Kidney tubule cell (primary cell): ENCODE data around the gene ENTHD1.

ENCODE experiments used
- DNase-seq: peaks from one replicate; pipeline ENCODE4 v3.0.0-alpha.2; 2018; ENCODE audit warnings: low spot score

The ENTHD1 gene

DNA sequence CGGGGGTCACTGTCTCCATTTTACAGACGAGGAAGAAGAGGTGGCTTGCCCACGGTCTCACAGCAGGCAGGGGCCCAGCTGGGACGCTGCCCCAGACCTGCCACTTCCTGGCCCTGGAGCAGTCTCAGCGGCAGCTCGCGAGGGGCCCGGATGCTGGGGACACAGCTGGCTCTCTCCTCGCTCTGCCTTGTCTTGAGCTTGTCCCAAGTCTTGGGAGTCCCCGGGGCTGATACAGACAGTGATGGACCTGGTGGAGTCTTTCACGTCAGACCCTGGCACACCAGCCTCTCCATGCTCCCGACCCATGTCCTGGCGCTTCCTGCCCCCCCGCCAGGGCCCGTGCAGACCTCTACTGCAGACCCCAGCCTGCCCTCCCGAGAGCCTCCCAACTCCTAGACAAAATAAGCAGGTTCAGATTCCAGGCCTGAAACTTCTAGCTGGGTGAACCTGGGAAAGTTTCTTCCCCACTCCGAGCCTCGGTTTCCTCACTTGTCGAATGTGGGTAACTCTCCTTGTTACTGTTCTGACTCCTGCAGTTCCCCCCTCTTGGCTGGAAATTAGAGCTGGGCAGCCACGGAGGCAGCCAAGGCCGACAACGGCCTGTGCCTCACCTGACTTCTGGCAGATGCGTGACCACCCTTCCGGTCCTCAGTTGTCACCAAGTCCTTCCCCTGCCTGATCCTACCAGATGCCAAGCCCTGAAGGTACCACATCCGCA is 177.6 kb downstream of the ENTHD1 start:
- DNase-seq, result no peak

DNA sequence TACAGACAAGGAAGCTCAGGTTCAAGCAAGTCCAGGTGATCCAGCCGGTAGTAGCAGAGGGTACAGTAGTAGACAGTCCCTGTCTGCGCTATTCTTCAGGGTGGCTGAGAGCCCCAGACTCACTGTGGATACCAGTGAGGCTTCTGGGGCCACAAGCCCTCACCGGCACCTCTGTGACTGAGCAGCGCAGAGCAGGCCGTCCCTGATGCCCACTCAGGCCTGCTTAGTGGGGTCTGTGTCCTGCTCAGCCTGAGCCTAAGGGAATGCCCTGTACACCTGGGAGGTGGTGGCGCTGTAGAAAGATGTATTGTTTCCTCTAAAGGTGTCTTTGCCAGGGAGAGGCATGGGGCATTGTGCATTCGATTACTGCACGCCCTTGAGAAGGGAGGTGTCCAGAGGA is 179.2 kb downstream of the ENTHD1 start:
- no peak for DNase-seq

DNA sequence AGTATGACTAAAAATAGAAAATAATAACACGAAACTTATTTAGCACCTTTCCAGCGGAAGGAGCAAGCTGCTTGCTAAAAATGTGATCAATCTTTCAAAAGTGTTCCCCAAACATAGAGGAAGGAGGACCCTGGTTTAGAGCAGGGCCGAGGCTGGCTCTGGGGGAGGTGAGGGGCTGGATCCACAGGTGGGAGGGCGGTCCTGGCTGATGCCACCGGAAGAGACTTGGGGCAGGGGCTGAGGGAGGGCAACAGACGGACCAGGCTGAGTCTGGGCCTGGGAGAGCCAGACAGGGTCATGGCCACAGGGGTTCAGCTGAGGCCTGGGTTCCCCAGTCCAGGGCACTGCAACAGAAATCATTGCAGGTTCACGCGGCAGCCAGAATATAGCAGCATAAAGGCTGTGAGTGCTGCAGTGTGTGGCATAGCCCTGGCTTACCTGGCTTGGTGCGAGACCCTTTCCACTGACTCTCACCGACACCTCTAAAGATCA is 179.7 kb downstream of the ENTHD1 start:
- DNase-seq, result no peak

DNA sequence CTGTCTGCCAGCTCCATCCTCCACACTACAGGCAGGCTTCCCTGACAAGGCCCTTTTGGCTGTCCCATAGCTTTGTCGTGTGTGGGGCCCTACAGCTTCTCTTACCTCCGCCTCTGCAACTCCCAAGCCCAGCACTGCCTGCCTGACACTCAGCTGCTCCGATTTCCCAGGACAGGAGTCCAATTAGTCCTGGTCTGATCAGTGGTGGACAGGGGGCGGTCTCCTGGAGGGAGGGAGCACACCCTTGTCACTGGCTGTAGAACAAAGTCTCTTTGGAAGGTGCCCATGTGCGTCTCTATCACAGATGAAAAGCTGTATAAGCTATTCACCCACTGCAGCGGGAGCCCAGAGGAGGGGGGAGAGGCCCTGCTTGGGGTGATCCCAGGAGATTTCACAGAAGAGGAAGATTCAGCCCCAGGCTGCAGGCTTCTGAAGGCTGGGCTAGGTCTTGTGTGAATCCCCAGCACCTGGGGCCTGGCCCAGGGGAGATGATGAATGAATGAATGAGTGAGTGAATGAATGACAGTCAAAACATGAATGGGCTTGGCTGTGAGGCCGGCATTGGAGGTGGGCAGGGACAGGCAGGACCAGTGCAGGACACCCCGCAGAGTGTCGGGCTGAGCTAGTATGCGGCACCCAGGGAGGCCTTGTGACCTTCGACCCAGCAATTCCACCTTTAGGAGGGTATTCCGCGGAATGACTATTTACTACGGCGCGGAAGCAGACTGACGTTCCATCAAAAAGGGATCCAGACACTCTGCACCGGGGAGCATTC is 180.6 kb downstream of the ENTHD1 start:
- no peak for DNase-seq

DNA sequence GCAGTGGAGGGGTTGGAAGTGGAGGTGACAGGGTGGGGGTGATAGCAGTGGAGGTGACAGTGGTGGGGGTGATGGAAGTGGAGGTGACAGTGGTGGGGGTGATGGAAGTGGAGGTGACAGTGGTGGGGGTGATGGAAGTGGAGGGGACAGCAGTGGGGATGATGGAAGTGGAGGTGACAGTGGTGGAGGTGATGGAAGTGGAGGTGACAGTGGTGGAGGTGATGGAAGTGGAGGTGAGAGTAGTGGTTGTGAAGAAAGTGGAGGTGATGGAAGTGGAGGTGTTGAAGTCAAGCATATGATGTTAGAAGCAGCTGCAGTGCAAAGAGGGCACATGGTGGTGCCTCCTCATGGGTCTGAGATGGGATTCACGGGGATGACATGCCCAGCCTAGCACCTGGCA is 181.5 kb downstream of the ENTHD1 start:
- no peak for DNase-seq

DNA sequence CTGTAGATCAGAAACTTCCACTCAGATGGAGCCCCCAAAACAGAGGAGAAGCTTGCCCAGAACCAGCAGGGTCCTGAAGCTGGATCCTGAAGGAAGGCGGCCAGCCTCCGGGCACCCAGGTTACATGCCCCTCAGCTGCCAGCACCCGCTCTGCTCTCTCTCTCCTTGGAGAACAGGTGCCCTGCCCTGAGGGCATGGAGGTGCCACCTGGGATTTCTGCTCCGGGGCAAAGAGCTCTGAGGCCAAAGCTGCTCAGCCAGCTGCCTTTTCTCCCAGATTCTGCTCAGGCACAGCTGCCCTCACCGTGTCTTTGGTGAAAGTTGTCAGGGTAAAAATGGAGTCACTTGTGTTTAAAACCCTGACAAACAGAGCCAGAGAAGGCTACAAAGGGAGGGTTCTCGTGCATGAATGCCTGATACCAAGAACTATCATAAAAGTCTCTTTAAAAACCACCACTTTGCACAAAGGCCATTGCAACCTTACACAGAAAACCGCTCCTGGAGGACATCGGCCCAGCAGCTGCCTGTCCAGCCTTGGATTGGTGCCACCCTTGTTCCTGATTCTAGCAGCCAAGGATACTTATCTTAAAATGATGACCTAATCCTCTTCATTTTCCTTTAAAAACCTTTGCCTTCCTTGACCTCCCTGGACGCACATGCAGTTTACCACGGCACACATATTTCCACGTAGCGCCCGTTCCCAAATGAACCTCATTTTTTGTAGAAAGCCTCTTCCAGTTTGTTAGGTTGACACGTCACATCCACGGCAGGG is 183.0 kb downstream of the ENTHD1 start:
- DNase-seq, result no peak

DNA sequence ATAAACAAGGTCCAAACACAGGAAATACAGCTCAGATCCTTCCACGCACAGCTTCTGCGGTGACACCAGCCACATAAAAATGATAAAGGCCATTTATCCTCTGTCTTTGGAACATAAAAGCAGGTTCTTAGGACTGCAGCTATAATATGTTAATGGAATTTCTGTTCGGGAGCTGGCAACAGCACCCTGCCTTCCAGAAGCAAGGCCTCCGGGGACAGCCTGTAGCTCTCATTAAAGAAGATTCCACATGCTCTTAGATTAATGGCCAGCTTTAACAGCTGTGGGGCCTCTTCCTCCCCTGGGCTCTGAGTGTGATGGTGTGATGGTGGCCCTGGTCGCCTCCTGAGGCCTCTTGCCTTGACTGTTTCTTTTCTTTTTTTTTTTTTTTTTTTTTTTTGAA is 185.7 kb downstream of the ENTHD1 start:
- no peak for DNase-seq

DNA sequence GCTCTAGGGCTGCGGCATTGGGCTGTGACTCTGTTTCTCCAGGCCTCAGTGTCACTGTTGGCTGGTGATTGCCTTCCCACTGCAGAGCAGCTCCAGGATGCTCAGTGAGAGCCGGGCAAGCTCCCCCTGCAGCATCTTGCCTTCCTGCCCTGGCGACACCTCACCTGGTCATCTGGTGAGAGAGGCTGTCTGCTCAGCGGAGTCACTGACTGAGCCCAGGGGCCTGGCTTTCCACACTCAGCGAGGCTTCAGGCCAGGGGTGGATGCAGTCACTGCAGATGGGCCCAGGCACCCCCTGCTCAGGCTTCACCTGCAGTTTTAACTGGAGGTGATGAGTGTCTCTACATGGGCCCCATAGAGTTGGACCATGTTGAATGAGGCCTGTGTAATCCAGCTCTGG is 186.2 kb downstream of the ENTHD1 start:
- DNase-seq, result no peak

DNA sequence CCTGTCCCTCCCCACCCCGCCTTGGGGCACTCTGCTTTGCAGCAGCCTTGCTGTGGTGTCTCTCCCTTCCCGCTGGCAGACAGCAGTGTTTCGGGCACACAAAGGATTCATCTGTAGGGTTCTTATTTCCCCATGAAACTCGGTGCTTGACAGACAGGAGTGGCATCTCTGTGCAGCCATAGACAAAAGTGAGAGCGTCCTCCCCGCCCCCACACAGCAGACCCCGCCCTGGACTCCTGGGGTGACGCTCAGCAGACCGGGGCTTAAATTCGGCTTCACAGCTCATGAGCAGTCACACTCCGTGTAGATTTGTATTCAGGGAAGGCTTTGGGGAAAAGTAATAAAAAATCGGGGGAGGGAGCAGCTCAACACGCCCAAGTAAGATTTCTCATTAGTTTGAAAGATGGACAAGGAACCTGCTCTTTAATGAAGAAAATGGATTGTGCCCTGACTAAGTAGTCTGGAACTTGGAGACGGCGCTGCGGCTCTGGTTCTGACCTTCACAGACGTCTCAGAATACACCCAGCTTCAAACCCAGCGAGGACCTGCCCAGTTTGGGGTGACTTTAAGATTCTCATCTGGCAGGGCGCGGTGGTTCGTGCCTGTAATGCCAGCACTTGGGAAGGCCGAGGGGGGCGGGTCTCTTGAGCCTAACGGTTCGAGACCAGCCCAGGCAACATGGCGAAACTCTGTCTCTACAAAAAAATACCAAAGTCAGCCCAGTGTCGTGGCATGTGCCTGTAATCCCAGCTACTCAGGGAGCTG is 187.0 kb downstream of the ENTHD1 start:
- no peak for DNase-seq

DNA sequence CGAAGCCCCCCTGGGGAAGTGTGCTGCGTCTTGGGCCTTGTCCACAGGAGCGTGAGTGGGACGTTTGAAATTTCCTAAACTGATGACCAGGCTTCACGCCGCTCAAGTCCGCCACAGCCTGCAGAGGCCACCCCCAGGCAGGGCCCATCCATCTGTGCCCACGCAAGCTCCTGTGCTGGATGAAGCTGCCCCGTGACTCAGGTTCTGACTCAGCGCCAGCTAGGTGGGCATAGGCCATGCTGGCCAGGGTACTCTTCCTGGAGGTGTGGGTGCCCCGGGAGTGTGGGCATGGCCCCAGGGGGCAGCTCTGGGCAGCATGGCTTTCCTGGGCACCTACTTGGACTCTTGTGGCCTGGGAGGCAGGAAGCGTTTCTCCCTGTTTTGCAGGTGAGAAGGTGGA is 188.2 kb downstream of the ENTHD1 start:
- no peak for DNase-seq

DNA sequence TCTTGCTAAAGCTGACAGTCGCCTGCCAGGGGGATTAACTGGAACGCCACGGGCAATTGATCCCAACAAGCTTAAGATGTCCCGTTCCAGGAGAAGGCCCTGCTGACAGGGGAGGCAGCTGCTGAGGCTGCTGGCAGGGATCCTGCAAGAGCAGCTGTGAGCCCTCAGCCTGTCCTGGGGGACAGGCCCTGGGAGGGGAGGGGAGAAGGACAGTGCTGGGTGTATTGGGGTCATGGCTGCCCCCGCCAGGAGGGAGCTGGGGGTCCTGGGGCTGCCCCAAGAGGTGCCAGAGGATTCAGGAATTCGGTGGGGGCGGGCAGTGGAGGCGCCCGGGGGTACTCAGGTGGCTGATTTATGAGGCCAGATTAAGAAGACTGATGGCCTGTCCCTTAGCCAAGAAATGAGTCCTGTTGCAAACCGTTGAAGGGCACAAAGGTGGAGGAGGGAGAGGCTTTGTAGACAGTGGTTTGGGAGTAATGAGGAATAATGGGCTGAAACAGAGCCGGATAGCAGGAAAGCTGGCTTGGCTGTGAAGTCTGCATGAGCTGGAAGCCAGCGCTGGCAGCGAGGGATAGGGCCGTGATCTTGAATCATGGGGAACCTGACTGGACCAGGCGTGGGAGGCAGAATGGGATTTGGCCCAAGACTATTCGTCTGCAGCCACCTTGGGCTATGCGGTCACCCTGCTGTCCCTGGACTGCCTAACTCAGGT is 189.5 kb downstream of the ENTHD1 start:
- no peak for DNase-seq

DNA sequence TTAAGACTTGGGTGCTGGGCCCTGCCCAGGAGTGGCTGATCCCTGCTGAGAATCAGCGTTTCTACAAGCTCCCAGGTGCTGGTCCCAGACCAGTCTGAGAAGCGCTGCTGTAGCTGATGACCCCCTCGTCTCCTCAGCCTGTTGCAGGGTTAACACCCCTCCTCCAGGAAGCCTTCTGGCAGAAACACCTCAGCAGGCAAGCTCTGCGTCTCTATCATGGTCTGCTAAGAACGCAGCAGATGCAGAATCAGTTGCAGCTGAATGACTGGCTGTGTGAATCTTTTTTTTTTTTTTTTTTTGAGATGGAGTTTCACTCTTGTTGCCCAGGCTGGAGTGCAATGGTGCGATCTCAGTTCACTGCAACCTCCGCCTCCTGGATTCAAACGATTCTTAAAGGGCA is 190.5 kb downstream of the ENTHD1 start:
- no peak for DNase-seq

DNA sequence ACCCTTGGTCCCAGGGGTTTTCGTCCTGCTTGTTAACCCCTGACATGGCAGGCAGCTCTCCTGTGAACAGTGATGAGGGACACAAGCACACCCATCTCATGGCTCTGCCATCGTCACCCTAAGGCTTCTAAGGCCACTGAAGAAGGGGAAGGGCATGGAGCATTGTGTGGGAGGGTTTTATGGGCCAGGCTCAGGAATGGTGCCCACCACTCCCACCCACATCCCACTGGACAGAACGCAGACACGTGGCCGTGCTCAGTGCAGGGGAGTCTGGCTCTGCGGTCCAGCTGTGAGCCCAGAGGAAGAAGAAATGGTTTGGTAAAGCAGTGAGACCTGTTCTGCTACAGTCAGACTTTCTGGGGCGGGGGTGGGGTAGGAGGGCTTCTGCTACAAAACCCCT is 193.0 kb downstream of the ENTHD1 start:
- no peak for DNase-seq

DNA sequence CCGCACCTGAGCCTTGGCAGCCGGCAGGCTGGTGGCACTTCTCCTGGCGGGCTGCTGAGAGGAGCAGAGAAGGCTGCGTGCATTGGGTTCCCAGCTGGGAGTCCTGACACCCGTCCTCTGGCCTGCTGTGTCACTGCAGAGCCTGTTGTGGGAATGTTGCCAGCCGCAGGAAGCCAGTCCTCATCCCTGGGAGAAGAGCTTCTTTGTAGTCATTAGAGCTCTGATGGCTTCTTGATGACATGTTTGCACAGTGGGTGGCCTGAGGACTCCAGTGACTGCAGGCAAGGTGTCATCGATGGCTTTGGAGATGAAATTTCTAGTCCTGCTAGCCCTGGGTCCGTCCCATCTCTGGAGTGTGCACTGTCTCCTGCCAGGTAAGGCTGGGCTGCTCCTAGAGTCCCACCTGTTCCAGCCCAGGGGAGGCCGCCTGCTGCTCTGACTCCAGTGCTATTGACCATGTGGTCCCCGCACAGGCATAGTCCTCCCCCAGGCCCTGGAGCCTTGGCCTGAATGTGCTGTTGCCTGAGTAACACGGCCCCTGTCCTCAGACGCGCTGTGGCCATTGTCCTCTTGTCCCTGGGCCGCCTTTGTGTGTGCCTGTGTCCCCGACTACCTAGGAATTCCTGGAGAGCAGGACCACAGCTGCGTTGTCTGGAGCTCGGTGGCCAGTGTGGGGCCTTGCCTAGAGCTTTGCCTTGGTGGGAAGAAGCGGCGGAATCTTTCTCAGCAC is 193.8 kb downstream of the ENTHD1 start:
- no peak for DNase-seq

DNA sequence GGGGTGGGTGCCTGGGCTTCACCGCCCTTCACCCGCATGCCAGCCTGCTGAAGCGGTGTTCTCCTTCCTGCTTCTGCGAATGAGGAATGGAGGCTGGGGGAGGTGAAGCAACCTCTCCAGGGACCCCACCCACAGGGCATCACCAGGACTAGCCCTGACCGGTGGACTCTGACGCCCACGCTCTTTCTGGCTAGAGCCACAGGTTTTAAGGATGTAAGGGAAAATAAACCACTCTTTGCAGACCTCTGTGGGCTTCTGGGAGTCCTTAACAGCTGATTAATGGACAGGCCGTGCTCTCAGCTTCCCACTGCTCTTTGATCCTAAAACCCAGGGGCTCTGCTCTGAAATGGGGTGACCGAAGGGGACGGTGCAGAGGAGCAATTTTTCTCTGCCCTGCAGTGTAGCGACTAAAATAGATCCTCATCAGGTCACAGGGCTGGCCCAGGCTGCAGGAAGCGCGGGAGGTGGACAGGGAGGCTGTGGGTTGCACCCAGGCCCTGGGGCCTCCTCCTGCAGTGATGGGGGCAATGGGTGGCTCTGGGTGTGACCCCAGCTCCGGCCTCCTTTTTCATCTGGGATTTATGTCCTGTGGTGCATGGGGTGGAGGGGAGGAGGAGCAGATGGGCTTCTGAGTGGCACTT is 195.7 kb downstream of the ENTHD1 start:
- no peak for DNase-seq

DNA sequence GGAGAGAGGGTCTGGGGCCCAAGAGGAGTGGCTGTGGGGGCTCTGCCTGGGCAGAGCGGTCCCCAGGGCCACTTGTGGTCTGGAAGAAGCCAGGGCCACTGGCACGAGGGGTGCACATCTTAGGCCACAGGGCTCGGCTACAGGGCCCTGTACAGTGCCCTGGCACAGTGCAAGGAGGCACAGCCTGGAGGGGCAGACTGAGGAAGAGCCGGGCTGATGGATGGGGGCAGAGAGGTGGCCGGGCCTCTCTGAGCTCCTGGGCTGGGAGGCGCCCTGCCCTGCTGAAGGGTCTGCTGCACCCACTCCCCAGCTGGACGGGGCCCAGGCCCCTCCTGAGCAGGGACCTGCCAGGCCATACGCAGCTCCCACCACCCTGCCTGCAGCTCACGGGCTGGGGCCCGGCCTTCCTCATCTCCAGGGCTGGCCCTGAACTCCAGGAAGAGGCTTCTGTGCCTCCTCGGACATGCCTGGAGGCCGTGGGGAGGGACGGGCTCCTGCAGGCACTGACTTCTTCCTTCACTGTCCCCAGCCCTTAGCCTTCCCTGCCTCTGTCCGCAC is 199.5 kb downstream of the ENTHD1 start:
- DNase-seq, result no peak
